ENCODE measurements around the gene SFMBT2.
A peak's percentile ranks its signal among the peaks of the same experiment; 100 is the strongest.
"Not testable (repeated sequence)": the region's sequence is repeated elsewhere in the genome, so short reads cannot be mapped to it uniquely, and the experiment has no call there.

The SFMBT2 gene

DNA sequence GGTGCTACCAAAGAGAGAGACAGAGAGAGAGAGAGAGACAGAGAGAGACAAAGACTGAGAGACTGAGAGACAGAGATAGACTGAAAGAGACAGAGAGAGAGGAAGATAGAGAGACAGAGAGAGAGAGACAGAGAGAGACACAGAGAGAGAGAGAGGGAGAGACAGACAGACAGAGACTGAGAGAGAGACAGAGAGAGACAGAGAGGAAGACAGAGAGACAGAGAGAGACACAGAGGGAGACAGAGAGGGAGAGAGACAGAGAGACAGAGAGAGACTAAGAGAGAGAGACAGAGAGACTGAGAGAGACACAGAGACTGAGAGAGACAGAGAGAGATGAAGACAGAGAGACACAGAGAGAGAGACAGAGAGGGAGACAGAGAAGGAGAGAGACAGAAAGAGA lies 91.2 kb downstream of the SFMBT2 start:
- Histone ChIP-seq H3K36me3 (ENCODE audit: control insufficient read depth in 2 of 2, insufficient read depth in 2 of 2, low read length in 2 of 2) (no peaks in the 10 kb centered on the region), H3K9me3 (ENCODE audit: control insufficient read depth in 2 of 2, low read length in 2 of 2) (no peaks in the 10 kb centered on the region), H3K9ac (ENCODE audit: low read length in 2 of 2) (no peak overlapping the region), H3K4me3 (ENCODE audit: low read length in 2 of 2) (no peak overlapping the region), H3K4me1 (ENCODE audit: control insufficient read depth, insufficient read depth, low read length) (peaks cover 8% of the 10 kb centered on the region), H3K27me3 (ENCODE audit: control insufficient read depth in 1 of 2, insufficient read depth in 2 of 2, low read length in 2 of 2) (no peaks in the 10 kb centered on the region), H3K27ac (ENCODE audit: low read length) (no peak overlapping the region)

DNA sequence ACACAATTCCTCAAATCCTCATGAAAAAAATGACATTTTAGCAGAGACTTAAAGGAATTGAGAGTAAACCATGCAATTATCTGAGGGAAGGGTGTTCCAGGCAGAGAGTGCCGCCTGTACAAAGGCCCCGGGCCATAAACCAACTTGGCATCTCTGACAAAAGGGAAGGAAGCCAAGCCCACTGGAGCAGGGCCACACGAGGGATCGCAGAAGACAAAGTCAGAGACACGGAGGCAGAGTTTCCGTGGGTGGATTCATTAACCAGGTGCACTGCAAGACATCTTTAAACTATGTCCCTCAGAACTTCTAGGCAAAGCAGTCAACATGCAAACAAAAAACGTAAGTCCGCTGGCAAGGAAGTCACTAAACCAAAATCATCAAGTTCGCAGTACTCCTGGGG lies 92.0 kb downstream of the SFMBT2 start:
- Histone ChIP-seq H3K4me1 (ENCODE audit: control insufficient read depth, insufficient read depth, low read length) (peaks cover 8% of the 10 kb centered on the region), H3K9me3 (ENCODE audit: control insufficient read depth in 2 of 2, low read length in 2 of 2) (no peaks in the 10 kb centered on the region), H3K27me3 (ENCODE audit: control insufficient read depth in 1 of 2, insufficient read depth in 2 of 2, low read length in 2 of 2) (no peaks in the 10 kb centered on the region), H3K9ac (ENCODE audit: low read length in 2 of 2) (no peak overlapping the region), H3K27ac (ENCODE audit: low read length) (no peak overlapping the region), H3K4me3 (ENCODE audit: low read length in 2 of 2) (peak overlapping the region; percentile 36 to 42), H3K36me3 (ENCODE audit: control insufficient read depth in 2 of 2, insufficient read depth in 2 of 2, low read length in 2 of 2) (no peaks in the 10 kb centered on the region)

DNA sequence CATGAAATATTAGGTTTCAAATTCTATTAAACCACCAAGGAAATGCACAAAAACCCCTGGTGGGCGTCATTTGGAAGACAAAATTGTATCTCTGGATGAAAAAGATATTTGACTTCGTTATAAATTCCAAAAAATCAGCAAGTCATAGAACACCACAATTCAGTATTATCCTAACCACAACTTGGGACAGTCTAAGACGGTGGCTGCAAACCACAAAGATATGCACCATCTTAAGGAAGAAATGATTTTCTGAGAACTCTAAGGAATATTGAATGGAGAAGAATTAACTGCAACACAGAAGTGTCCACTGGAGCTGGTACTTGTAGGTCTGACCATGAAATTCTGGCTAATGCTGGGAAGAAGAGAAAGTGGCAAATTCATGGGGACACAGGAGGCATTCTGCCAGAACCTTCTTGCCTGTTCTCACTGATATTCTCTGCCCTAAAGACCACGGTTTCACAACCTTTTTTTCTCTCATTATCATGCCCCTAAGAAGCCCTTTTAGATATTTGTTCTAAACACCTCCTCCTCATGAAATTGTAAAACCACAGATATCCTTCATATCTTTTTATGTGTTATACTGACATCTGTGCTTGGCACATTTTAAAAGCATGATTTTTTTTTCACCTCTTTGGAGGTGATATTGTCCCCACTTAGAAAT lies 92.9 kb downstream of the SFMBT2 start:
- Histone ChIP-seq H3K36me3 (ENCODE audit: control insufficient read depth in 2 of 2, insufficient read depth in 2 of 2, low read length in 2 of 2) (no peaks in the 10 kb centered on the region), H3K27ac (ENCODE audit: low read length) (no peak overlapping the region), H3K9ac (ENCODE audit: low read length in 2 of 2) (no peak overlapping the region), H3K27me3 (ENCODE audit: control insufficient read depth in 1 of 2, insufficient read depth in 2 of 2, low read length in 2 of 2) (no peaks in the 10 kb centered on the region), H3K4me1 (ENCODE audit: control insufficient read depth, insufficient read depth, low read length) (peaks cover 8% of the 10 kb centered on the region), H3K4me3 (ENCODE audit: low read length in 2 of 2) (no peak overlapping the region), H3K9me3 (ENCODE audit: control insufficient read depth in 2 of 2, low read length in 2 of 2) (no peaks in the 10 kb centered on the region)

DNA sequence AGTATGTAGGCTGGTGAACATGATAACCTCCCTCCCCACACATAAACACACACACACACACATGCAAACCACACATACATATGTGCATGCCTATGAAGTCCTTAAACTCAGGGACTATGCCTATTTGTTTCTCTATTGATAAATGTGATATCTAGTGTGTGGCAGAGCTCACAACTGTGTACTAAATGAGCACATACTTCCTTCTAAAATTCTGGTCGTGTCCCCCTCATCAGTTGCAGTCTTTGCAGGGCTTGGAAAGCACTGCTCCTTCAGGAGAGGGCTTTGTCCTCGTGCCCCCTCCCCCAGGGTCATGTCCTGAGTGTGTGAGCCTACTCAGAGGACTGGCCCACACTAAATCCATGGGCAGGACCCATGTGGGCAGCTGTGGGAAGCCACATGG lies 94.0 kb downstream of the SFMBT2 start:
- H3K9me3 ChIP-seq (ENCODE audit: control insufficient read depth in 2 of 2, low read length in 2 of 2), result no peaks in the 10 kb centered on the region
- no peaks in the 10 kb centered on the region for H3K27me3 ChIP-seq (ENCODE audit: control insufficient read depth in 1 of 2, insufficient read depth in 2 of 2, low read length in 2 of 2)
- no peak overlapping the region for H3K27ac ChIP-seq (ENCODE audit: low read length)
- no peak overlapping the region for H3K9ac ChIP-seq (ENCODE audit: low read length in 2 of 2)
- no peak overlapping the region for H3K4me3 ChIP-seq (ENCODE audit: low read length in 2 of 2)
- H3K4me1 ChIP-seq (ENCODE audit: control insufficient read depth, insufficient read depth, low read length), result peaks cover 8% of the 10 kb centered on the region
- H3K36me3 ChIP-seq (ENCODE audit: control insufficient read depth in 2 of 2, insufficient read depth in 2 of 2, low read length in 2 of 2), result no peaks in the 10 kb centered on the region

DNA sequence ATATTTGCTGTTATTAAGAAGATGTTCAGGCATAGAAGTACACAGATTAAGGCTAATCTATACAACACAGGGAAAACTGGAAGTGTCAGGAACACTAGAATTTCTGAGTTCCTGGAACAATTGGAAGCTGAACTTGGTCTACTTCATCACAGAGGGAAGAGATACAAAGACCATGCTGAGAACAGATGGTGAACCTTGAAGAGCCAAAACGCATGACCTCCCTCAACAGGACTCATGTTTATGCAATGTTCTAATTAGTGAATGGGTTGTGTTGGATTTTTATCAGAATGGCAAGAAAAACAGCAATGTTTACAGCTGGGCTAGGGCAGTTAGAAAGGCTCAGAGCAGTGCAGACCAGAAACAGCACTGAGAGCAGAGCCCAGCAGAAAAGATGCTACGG lies 94.9 kb downstream of the SFMBT2 start:
- H3K4me1 ChIP-seq (ENCODE audit: control insufficient read depth, insufficient read depth, low read length), result peaks cover 8% of the 10 kb centered on the region
- no peak overlapping the region for H3K9ac ChIP-seq (ENCODE audit: low read length in 2 of 2)
- H3K27ac ChIP-seq (ENCODE audit: low read length), result no peak overlapping the region
- no peaks in the 10 kb centered on the region for H3K27me3 ChIP-seq (ENCODE audit: control insufficient read depth in 1 of 2, insufficient read depth in 2 of 2, low read length in 2 of 2)
- H3K36me3 ChIP-seq (ENCODE audit: control insufficient read depth in 2 of 2, insufficient read depth in 2 of 2, low read length in 2 of 2), result no peaks in the 10 kb centered on the region
- no peaks in the 10 kb centered on the region for H3K9me3 ChIP-seq (ENCODE audit: control insufficient read depth in 2 of 2, low read length in 2 of 2)
- H3K4me3 ChIP-seq (ENCODE audit: low read length in 2 of 2), result no peak overlapping the region

DNA sequence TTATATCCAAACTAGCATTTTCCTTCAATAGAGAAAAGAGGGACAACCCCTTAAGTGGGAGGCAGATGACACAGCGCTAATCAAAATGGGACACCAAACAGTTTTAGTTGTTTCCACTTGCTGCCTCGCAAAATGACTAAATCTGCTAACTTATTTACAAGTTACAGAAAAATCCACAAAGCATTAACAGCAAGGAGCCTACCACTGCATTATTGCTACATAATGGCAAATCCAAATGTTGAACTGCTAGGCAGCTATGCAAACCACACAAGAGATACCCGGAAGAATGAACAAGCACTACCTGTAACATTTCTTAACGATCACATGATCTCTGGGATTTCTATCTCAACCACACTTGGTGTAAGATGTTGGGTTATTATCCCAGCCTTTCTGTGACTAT lies 96.7 kb downstream of the SFMBT2 start:
- H3K27ac ChIP-seq (ENCODE audit: low read length), result no peak overlapping the region
- H3K9ac ChIP-seq (ENCODE audit: low read length in 2 of 2), result no peak overlapping the region

DNA sequence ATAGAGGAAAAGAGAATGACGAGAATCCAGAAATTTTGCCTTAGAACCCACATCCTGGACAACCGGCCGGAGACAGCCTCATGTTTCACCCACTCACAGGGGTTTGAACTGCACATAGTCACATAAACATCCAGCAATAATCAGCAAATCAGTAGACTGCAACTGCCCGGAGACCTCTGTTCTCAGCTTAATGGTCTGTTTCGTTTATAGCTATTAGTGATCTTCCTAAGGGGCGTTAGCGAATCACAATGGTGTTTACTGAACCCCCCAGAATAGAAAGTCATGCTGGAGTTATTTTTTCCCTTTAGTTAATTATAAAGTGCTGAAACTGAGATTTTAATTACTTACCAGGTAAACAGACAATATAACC lies 98.4 kb downstream of the SFMBT2 start:
- H3K4me1 ChIP-seq (ENCODE audit: control insufficient read depth, insufficient read depth, low read length), result no peaks in the 10 kb centered on the region
- no peak overlapping the region for H3K4me3 ChIP-seq (ENCODE audit: low read length in 2 of 2)
- H3K27ac ChIP-seq (ENCODE audit: low read length), result no peak overlapping the region
- H3K9me3 ChIP-seq (ENCODE audit: control insufficient read depth in 2 of 2, low read length in 2 of 2), result peaks cover 0 to 5% of the 10 kb centered on the region in 2 donors
- no peaks in the 10 kb centered on the region for H3K27me3 ChIP-seq (ENCODE audit: control insufficient read depth in 1 of 2, insufficient read depth in 2 of 2, low read length in 2 of 2)
- no peaks in the 10 kb centered on the region for H3K36me3 ChIP-seq (ENCODE audit: control insufficient read depth in 2 of 2, insufficient read depth in 2 of 2, low read length in 2 of 2)
- H3K9ac ChIP-seq (ENCODE audit: low read length in 2 of 2), result no peak overlapping the region

More for the DNA sequence above, 96.7 kb downstream of the SFMBT2 start:
- Histone ChIP-seq H3K4me1 (ENCODE audit: control insufficient read depth, insufficient read depth, low read length) (peaks cover 8% of the 10 kb centered on the region), H3K4me3 (ENCODE audit: low read length in 2 of 2) (no peak overlapping the region), H3K36me3 (ENCODE audit: control insufficient read depth in 2 of 2, insufficient read depth in 2 of 2, low read length in 2 of 2) (no peaks in the 10 kb centered on the region), H3K9me3 (ENCODE audit: control insufficient read depth in 2 of 2, low read length in 2 of 2) (no peaks in the 10 kb centered on the region), H3K27me3 (ENCODE audit: control insufficient read depth in 1 of 2, insufficient read depth in 2 of 2, low read length in 2 of 2) (no peaks in the 10 kb centered on the region)

DNA sequence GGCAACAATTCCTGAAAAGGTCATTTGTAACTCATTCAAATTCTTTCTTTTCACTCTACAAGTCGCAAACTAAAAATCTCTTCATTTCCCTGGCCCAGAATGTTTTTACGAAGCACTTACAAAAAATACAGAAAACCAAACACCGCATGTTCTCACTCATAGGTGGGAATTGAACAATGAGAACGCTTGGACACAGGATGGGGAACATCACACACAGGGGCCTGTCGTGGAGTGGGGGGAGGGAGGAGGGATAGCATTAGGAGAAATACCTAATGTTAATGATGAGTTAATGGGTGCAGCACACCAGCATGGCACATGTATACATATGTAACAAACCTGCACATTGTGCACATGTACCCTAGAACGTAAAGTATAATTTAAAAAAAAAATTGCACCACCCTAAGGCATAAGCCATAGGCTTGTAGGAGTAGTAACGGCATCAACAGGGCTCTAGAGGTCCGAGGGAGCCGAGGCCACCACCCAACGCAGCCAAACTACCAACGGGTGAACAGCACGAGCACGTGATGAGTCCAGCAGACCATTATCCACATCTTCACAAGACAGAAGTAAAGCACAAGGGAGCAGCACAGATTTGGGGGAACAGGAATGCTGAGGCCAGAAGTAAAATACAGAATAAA lies 98.9 kb downstream of the SFMBT2 start:
- not testable (repeated sequence) for H3K4me1 ChIP-seq (ENCODE audit: control insufficient read depth, insufficient read depth, low read length); H3K27me3 ChIP-seq (ENCODE audit: control insufficient read depth in 1 of 2, insufficient read depth in 2 of 2, low read length in 2 of 2); H3K27ac ChIP-seq (ENCODE audit: low read length); H3K9ac ChIP-seq (ENCODE audit: low read length in 2 of 2); H3K4me3 ChIP-seq (ENCODE audit: low read length in 2 of 2); H3K36me3 ChIP-seq (ENCODE audit: control insufficient read depth in 2 of 2, insufficient read depth in 2 of 2, low read length in 2 of 2); H3K9me3 ChIP-seq (ENCODE audit: control insufficient read depth in 2 of 2, low read length in 2 of 2)

DNA sequence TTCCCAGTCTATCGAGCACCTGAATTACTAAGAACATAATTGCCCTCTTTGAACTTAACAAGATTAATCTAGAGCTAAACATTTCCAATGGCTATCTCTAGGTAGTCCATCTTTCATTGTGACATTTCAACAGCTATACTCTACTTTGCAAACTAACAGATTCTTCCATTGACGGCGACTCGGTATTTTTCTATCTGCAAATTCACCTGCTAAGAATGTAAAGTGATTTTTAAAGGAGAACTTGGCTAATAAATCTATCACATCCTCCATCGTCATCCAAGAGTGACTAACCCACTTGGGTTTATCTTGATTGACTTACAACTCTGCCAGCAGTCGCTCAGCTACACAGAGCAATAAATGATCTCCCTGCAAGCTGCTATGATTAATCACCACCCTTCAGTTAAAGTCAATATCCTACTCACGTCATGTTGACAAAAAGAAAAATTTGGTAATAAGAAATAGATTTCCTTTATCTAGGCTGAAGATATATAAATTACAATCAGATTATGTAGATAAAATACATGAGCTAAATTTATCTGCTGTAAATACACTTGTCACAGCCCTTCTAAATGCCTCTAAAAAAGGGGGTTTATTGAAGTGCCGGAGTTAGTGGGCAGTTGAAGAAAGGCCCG lies 99.5 kb downstream of the SFMBT2 start:
- Histone ChIP-seq H3K9me3 (ENCODE audit: control insufficient read depth in 2 of 2, low read length in 2 of 2) (peaks cover 0 to 5% of the 10 kb centered on the region in 2 donors), H3K9ac (ENCODE audit: low read length in 2 of 2) (no peak overlapping the region), H3K27ac (ENCODE audit: low read length) (no peak overlapping the region), H3K27me3 (ENCODE audit: control insufficient read depth in 1 of 2, insufficient read depth in 2 of 2, low read length in 2 of 2) (no peaks in the 10 kb centered on the region), H3K4me1 (ENCODE audit: control insufficient read depth, insufficient read depth, low read length) (no peaks in the 10 kb centered on the region), H3K36me3 (ENCODE audit: control insufficient read depth in 2 of 2, insufficient read depth in 2 of 2, low read length in 2 of 2) (no peaks in the 10 kb centered on the region), H3K4me3 (ENCODE audit: low read length in 2 of 2) (no peak overlapping the region)

DNA sequence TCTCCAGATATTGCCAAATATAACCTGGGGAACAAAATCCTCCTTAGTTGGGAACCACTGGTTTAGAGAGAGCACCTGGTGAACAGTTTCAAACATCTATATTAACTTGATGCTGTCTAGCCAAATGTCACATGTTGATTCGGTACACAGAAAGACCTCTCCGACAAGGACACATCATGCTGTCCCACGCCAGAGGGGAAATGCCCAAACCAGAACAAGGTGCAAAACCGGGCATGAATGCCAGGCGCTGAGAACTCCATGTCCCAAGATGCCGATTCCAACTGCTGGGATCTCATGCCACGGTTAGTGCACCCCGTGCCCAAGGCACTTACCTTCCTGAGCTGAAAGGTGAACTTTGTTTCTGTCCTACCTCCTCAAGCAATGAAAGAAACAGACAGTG lies 100.8 kb downstream of the SFMBT2 start:
- Histone ChIP-seq H3K4me3 (ENCODE audit: low read length in 2 of 2) (no peak overlapping the region), H3K36me3 (ENCODE audit: control insufficient read depth in 2 of 2, insufficient read depth in 2 of 2, low read length in 2 of 2) (no peaks in the 10 kb centered on the region), H3K9ac (ENCODE audit: low read length in 2 of 2) (no peak overlapping the region), H3K27ac (ENCODE audit: low read length) (no peak overlapping the region), H3K4me1 (ENCODE audit: control insufficient read depth, insufficient read depth, low read length) (peaks cover 10% of the 10 kb centered on the region), H3K27me3 (ENCODE audit: control insufficient read depth in 1 of 2, insufficient read depth in 2 of 2, low read length in 2 of 2) (no peaks in the 10 kb centered on the region), H3K9me3 (ENCODE audit: control insufficient read depth in 2 of 2, low read length in 2 of 2) (peaks cover 0 to 5% of the 10 kb centered on the region in 2 donors)

DNA sequence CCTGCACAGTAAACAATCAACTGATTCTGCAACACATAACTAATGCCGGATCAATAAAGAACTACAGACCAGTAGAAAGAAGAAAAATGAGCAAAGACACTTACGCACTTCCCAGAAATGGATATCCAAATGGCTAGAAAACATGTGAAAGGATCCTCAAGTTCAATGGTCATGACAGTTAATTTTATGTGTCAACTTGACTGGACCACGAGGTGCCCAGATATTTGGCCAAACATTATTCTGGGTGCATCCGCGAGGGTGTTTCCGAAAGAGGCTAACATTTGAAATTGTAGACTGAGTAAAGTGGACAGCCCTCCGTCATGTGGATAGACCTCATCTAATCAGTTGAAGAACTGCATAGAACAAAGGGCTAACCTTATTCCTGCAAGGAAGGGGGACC lies 102.0 kb downstream of the SFMBT2 start:
- Histone ChIP-seq H3K4me1 (ENCODE audit: control insufficient read depth, insufficient read depth, low read length) (peaks cover 15% of the 10 kb centered on the region), H3K9me3 (ENCODE audit: control insufficient read depth in 2 of 2, low read length in 2 of 2) (peaks cover 0 to 5% of the 10 kb centered on the region in 2 donors), H3K36me3 (ENCODE audit: control insufficient read depth in 2 of 2, insufficient read depth in 2 of 2, low read length in 2 of 2) (no peaks in the 10 kb centered on the region), H3K27ac (ENCODE audit: low read length) (no peak overlapping the region), H3K4me3 (ENCODE audit: low read length in 2 of 2) (no peak overlapping the region), H3K27me3 (ENCODE audit: control insufficient read depth in 1 of 2, insufficient read depth in 2 of 2, low read length in 2 of 2) (no peaks in the 10 kb centered on the region), H3K9ac (ENCODE audit: low read length in 2 of 2) (no peak overlapping the region)
